Transverse colon (tissue), 3 donors: Measurements from ENCODE around the gene LAMTOR2.

ENCODE experiments used
- POLR2A ChIP-seq: fragments of 450-650 bp; IDR thresholded peaks from one replicate; pipeline ENCODE4 v1.6.1; 2016; ENCODE audit warnings: antibody characterized with exemption, mild to moderate bottlenecking, moderate library complexity
- TF ChIP-seq, protein P1 (sequence below), 5 experiments: fragments of 200-600 bp in 3 of 5; fragments of 450-650 bp in 2 of 5; sonication (generic) in 3 of 5; IDR thresholded peaks; 1 replicate in 2 of 5; 2 replicates in 3 of 5; pipeline ENCODE4 v1.5.1; 2016 to 2017; ENCODE audit warnings: antibody characterized with exemption in 5 of 5, inconsistent platforms in 3 of 5, mild to moderate bottlenecking in 2 of 5, moderate library complexity in 1 of 5

- TF ChIP-seq POLR2A, result no peak
- TF ChIP-seq, protein P1, sequence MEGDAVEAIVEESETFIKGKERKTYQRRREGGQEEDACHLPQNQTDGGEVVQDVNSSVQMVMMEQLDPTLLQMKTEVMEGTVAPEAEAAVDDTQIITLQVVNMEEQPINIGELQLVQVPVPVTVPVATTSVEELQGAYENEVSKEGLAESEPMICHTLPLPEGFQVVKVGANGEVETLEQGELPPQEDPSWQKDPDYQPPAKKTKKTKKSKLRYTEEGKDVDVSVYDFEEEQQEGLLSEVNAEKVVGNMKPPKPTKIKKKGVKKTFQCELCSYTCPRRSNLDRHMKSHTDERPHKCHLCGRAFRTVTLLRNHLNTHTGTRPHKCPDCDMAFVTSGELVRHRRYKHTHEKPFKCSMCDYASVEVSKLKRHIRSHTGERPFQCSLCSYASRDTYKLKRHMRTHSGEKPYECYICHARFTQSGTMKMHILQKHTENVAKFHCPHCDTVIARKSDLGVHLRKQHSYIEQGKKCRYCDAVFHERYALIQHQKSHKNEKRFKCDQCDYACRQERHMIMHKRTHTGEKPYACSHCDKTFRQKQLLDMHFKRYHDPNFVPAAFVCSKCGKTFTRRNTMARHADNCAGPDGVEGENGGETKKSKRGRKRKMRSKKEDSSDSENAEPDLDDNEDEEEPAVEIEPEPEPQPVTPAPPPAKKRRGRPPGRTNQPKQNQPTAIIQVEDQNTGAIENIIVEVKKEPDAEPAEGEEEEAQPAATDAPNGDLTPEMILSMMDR (IDR thresholded peaks at IDR 0.05), result no peak
Observed at GRCh38 chr1:156098784-156099183, 44.2 kb downstream of the LAMTOR2 start.
